ENCODE results near the gene MGAT3.

Gene MGAT3

GRCh38 chr22:39429186-39429585 lies 27.6 kb upstream of the MGAT3 start:
- DNase-seq (ENCODE audit: low spot score), result no peak

DNA sequence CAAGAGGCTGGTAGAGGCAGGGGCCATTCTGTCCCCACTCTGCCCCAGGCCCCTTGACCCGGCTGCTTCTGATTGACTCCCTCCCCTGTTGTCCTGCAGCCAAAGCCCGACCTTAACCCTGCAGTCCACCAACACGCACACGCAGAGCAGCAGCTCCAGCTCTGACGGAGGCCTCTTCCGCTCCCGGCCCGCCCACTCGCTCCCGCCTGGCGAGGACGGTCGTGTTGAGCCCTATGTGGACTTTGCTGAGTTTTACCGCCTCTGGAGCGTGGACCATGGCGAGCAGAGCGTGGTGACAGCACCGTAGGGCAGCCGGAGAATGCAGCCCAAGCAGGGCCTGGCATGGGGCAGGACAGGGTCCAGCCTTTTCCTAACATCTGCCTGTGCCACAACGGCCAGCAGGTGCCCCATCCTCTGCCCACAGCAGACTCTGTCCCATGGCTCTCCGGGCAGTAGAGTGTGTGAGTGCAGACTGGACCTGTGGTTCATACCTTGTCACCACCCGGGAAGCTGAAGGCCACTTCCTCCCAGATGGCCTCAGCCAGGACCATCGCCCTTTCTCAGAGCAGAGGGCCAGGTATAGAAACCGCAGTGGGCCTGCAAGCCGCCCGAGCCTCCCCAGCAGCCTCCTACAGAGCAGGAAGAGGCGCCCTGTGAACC lies 26.8 kb upstream of the MGAT3 start:
- DNase-seq (ENCODE audit: low spot score), result no peak

DNA sequence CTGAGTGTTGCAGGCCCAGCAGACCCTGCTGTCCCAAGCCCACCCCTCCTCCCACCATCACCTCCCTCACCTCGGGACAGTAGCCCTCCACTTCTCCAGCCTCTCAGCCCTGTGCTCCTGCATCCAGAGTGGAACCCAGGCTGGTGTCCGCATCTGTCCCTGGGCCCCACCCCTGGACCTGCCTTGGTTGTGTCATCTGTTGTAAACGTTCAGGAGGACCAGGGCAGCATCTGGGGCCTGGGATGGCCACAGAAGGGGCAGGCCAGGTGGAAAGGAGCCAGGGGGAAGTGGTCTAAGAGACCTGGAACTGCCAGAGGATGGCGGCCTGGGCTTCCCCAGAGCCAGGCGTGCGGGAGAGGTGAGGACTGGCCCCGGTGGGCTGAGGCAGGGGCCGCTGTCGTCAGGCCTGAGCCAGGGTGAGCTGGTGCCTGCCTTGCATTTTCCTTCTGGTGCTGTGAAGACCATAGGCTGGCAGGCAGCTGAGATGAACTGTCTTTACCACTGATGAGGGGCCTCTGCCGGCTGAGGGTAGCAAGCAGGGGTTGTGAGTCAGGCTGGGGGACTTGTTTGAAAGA lies 26.1 kb upstream of the MGAT3 start:
- DNase-seq (ENCODE audit: low spot score), result no peak

DNA sequence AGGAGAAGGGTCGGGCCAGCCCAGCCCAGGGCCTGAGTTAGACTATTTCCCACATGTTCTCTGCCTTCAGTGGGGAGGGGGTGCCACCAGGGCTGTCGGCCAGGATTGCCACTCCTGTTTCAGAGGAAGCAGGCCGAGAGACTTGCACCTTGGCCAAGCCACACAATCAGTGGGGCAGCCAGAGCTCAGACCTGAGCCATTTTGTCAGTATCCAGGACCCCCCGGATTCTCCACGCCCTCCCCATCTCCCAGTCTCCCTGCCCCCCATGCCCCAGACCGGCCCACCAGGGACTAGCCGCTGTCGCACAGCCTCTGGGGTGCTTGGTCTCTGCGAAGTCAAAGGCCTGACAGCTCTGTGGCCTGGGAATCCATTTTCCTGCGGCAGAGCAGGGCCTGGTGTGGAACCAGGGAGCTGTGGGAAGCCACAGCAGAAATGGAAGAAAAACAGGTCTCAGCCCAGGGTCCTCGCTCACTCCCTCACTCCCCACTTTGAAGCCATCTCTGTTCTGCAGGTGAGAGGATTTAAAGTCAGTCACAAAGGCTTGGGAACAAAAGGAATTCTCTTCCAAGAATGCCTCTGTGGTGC lies 25.5 kb upstream of the MGAT3 start:
- no peak for DNase-seq (ENCODE audit: low spot score)

- no peak for DNase-seq (ENCODE audit: low spot score)
Observed at GRCh38 chr22:39431821-39432251, 25.0 kb upstream of the MGAT3 start.

DNA sequence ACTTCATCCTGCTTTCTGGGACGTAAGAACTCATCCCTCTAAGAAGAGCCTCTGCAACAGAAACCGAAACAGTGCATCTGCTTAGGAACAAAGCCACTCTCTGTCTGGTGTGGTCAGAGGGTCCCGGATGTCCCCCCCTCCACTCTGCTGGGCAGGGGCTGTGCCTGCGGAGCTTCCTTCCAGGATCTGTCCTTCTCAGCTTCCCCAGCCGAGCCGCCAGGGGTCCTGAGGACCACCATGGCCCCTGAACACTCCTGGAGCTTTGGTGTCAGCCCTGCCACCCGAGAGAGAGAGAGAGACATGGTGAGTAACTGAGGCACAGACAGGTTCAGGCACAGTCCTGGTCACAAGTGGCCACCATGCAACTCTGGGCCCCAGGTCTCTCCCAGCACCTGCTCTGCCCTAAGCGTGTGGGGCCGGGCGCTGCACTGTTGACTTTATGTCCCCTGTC lies 24.4 kb upstream of the MGAT3 start:
- DNase-seq (ENCODE audit: low spot score), result no peak

GRCh38 chr22:39433476-39434242 lies 23.2 kb upstream of the MGAT3 start:
- no peak for DNase-seq (ENCODE audit: low spot score)

- no peak for DNase-seq (ENCODE audit: low spot score)
Observed at GRCh38 chr22:39434243-39434653, 22.6 kb upstream of the MGAT3 start.

DNA sequence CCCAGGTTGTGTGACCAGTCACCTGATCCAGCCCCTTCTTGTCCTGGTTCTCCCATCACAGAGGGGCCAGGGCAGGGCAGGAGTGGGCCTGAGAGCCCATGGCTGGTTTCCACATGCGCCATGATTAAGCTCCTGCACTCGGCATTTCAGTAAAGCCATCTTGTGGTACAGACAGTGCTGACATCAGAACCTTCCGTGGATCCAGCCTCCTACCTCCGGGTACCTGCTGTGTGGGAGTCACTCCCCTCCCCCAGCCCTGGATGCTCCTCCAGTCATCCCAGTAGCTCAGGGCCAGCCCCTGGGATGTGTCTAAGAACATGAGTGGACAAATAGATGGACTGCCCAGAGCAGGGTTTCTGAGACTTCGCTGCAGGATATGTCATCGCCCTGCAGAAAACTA lies 22.1 kb upstream of the MGAT3 start:
- DNase-seq (ENCODE audit: low spot score), result no peak

GRCh38 chr22:39435616-39436015 lies 21.2 kb upstream of the MGAT3 start:
- no peak for DNase-seq (ENCODE audit: low spot score)

DNA sequence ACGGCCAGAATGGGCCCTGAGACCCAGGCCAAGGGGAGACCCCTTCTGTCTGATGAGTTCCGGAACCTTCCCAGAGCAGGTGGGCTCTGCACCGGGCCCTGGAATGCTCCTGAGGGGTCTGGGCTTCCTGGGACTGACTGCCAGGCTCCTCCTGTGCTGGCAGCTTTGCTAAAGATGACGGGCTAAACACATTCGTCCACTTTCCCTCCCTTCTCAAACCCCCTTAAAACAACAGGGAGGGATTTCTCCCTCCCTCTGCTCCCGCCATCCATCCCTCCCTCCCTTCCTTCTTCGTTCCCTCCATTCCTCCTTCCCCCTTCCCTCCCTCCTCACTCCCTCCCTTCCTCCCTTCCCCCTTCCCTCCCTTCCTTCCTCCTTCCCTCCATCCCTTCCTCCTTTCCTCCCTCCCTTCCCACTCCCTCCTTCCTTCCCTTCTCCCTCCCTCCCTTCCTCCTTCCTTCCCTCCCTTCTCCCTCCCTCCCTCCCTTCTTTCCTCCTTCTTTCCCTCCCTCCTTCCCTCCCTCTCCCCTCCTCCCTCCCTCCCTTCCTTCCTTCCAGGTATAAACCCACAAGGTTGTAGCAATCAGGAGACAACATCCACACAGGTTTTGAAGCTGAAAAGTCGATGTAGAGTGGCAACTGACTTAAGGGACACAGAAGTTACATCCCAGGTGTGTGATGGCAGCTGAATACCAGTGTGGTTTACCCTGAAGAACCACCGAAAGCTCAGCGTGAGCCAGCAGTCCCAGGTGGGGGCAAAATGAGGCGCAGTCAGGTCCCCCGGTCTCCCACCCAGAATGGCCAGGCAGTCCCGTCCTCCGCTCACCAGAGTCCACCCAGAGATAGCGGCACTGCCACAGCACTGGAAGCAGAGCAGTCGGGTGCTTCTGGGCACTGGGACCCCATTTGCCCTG lies 18.8 kb upstream of the MGAT3 start:
- DNase-seq (ENCODE audit: low spot score), result no peak

DNA sequence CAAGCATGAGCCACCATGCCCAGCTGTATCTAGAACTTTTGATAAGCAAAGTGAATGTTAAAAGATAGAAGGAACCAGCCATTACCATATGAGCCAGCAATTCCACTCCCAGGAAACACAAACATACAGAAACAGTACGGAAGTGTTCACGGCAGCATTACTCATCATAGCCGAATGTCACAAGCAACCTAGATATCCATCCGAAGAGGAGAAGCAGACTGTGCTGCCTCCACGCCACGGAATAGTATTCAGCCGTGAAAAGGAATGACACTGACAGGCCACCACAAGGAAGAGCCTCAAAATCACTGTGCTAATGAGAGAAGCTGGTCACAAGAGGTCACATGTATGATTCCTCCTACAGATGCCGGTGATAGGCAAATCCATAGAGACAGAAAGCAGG lies 17.6 kb upstream of the MGAT3 start:
- peak; percentile 63 for DNase-seq (ENCODE audit: low spot score)

GRCh38 chr22:39443398-39443797 lies 13.4 kb upstream of the MGAT3 start:
- no peak for DNase-seq (ENCODE audit: low spot score)

GRCh38 chr22:39444247-39444800 lies 12.5 kb upstream of the MGAT3 start:
- DNase-seq (ENCODE audit: low spot score), result no peak

- DNase-seq (ENCODE audit: low spot score), result no peak
Observed at GRCh38 chr22:39444937-39445465, 11.8 kb upstream of the MGAT3 start.

GRCh38 chr22:39445678-39446077 lies 11.1 kb upstream of the MGAT3 start:
- DNase-seq (ENCODE audit: low spot score), result no peak

DNA sequence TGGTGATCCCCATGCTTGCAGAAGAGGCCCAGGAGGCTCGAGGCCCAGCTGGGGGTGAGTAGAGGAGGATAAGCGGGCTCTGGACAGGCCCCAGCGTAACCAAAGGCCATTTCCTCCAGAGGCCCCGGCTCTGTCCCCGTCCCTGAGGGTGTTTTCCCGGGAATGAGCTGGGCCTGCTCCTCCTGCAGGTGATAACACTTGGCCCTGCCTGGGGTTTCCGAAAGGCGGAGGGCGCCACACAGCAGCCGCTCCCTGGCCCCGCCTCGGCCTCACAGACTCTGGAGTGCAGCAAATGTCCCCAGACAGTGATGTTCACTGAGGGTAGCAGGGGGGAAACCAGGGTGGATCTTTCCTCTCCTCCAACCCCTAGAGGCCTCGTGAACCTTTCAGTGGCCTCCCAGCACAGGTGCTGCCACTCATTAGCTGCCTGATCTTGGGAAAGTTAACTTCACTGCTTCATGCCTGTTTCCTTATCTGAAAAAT lies 10.5 kb upstream of the MGAT3 start:
- peak; percentile 71 for DNase-seq (ENCODE audit: low spot score)

DNA sequence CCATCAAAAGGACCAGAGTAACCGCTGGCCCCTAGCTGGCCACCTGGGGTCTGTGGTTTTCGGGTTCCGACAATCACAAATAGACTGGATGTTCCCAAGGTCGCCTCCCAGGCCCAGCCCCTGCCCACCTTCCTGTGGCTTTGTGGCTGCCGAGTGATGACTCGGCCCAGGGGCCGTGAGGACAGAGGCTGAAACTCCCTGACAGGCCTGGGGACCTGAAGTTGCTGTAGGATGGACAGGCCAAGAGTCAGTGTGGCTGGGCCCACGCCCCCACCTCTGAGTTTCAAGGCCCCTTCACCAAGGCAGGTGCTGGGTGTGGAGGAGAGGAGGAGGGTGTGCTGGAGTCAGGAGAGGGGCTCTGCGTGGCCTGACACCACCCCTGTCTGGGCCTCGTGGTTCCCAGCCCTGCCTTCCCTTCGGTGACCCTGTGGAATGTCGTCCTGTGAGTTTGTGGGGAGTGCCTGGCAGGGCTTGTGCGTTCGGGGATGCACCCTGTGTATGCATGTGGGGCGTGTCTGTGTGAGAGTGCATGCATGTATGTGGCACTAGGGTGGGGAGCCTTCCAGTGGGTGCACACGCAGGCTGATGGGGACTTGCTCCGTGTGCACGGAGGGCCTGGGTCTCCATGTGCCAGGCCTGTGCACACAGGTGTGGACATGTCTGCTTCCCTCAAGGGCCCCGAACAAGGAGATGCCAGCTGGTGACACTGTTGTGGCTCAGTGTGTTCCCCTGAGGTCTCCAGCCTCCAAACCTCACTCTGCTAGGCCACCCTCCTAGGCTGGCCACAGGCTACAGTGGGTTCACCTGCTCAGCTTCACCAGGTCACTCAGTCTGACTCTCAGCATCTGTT lies 8.4 kb upstream of the MGAT3 start:
- DNase-seq (ENCODE audit: low spot score), result no peak

DNA sequence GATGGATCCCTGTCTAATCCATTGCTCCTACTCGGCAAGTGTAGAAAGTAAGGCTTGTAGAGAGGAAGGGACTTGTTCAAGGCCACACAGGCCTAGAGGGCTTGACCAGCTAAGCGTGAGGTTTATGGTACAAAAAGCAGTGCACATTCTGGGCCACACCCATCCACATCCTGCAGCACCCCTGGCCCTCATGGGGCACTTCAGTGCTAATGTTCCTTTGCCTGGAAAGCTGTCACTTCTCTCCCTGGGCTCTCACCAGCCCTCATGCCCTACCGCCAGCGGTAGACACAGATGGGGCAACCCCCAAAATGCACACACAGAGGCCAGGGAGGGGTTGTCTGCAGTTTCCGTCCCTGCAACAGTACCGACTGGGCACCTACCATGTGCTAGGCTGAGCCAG lies 7.1 kb upstream of the MGAT3 start:
- no peak for DNase-seq (ENCODE audit: low spot score)
